ENCODE data around the gene AFAP1L1.

- no peak for TF ChIP-seq EZH2 (IDR thresholded peaks at IDR 0.05; ENCODE audit: insufficient read depth, low read length)
- TF ChIP-seq, protein P1, sequence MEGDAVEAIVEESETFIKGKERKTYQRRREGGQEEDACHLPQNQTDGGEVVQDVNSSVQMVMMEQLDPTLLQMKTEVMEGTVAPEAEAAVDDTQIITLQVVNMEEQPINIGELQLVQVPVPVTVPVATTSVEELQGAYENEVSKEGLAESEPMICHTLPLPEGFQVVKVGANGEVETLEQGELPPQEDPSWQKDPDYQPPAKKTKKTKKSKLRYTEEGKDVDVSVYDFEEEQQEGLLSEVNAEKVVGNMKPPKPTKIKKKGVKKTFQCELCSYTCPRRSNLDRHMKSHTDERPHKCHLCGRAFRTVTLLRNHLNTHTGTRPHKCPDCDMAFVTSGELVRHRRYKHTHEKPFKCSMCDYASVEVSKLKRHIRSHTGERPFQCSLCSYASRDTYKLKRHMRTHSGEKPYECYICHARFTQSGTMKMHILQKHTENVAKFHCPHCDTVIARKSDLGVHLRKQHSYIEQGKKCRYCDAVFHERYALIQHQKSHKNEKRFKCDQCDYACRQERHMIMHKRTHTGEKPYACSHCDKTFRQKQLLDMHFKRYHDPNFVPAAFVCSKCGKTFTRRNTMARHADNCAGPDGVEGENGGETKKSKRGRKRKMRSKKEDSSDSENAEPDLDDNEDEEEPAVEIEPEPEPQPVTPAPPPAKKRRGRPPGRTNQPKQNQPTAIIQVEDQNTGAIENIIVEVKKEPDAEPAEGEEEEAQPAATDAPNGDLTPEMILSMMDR (IDR thresholded peaks at IDR 0.05; ENCODE audit: insufficient read depth, low read depth, low read length), result no peak
These were observed 44.1 kb downstream of the AFAP1L1 start for GRCh38 chr5:149315753-149316152.
